GM18520 (cell line): ENCODE measurements around the gene SPP1.
"Not testable (repeated sequence)": the region's sequence is repeated elsewhere in the genome, so short reads cannot be mapped to it uniquely, and the experiment has no call there.

ENCODE experiments used
- ATAC-seq: cut with Tn5 transposase; IDR thresholded peaks from one replicate; pipeline ENCODE4 v1.9.1; 2021; ENCODE audit not compliant: unreplicated experiment

The SPP1 gene

GRCh38 chr4:87985097-87985886, 9.8 kb downstream of the SPP1 start:
- ATAC-seq: peak; percentile 78

- ATAC-seq: no peak
Observed at GRCh38 chr4:87985887-87986200, 10.3 kb downstream of the SPP1 start.

- no peak for ATAC-seq
Observed at GRCh38 chr4:87986508-87986907, 11.0 kb downstream of the SPP1 start.

- ATAC-seq: no peak
Observed at GRCh38 chr4:87989765-87990164, 14.3 kb downstream of the SPP1 start.

- no peak for ATAC-seq
Observed at GRCh38 chr4:87995435-87995834, 19.9 kb downstream of the SPP1 start.

GRCh38 chr4:87999191-87999691, 23.7 kb downstream of the SPP1 start:
- not testable (repeated sequence) for ATAC-seq

- no peak for ATAC-seq
Observed at GRCh38 chr4:88001871-88002270, 26.4 kb downstream of the SPP1 start.

- no peak for ATAC-seq
Observed at GRCh38 chr4:88002786-88003185, 27.3 kb downstream of the SPP1 start.

GRCh38 chr4:88003261-88003660, 27.7 kb downstream of the SPP1 start:
- no peak for ATAC-seq

- ATAC-seq: no peak
Observed at GRCh38 chr4:88005076-88005475, 29.6 kb downstream of the SPP1 start.

GRCh38 chr4:88005946-88006345, 30.4 kb downstream of the SPP1 start:
- ATAC-seq: no peak

GRCh38 chr4:88006956-88007303, 31.4 kb downstream of the SPP1 start:
- ATAC-seq: no peak

GRCh38 chr4:88007304-88008121, 32.0 kb downstream of the SPP1 start, which contains the start of gene PKD2:
Gene PKD2, plus strand, starts transcription at chr4:88007635. Its CDS starts 99 bp downstream, at chr4:88007734.
- ATAC-seq: peak; percentile 79

GRCh38 chr4:88008122-88008742, 32.7 kb downstream of the SPP1 start:
- ATAC-seq: peak; percentile 20

GRCh38 chr4:88008743-88009171, 33.2 kb downstream of the SPP1 start:
- ATAC-seq: no peak

GRCh38 chr4:88009871-88010270, 34.4 kb downstream of the SPP1 start:
- no peak for ATAC-seq

- ATAC-seq: no peak
Observed at GRCh38 chr4:88010966-88011365, 35.5 kb downstream of the SPP1 start.

- ATAC-seq: peak; percentile 29
Observed at GRCh38 chr4:88012647-88013046, 37.1 kb downstream of the SPP1 start.

- ATAC-seq: no peak
Observed at GRCh38 chr4:88014386-88014905, 38.9 kb downstream of the SPP1 start.

- no peak for ATAC-seq
Observed at GRCh38 chr4:88015659-88016295, 40.3 kb downstream of the SPP1 start.
